Measurements from ENCODE around the gene TRA2B.

DNA sequence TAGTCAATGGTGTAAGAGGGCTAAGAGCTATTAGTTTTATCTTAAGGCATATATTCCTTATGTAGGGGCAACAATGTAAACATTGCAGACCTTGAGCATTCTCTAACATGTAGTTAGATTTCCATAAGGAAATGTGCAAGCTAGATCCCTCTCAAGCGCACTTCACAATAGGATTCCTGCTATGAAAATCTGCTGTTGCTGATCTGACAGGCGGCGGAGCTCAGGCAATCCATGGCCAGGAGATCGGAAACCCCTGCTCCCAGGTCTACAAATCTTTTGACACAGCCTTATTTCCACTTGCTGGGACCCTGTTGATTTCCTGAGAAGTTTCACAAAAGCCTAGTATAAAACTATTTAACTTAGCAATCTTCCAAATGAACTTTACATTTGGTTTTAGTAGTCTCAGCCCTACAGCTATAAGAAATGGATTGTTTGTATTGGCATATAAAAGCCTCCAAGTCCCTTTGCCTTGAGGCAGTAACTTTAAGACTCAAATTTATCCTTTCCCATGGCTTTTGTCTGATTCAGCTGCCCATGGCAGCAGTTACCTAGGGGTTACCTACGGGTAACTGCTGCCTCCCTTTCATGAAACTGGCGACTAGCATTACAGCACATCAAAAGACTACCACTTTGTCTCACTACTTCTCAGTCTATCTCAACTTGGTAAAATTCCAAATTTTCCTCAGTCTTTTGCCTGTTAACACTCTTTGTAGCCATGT lies 22.7 kb downstream of the TRA2B start:
- TF ChIP-seq, protein P1, sequence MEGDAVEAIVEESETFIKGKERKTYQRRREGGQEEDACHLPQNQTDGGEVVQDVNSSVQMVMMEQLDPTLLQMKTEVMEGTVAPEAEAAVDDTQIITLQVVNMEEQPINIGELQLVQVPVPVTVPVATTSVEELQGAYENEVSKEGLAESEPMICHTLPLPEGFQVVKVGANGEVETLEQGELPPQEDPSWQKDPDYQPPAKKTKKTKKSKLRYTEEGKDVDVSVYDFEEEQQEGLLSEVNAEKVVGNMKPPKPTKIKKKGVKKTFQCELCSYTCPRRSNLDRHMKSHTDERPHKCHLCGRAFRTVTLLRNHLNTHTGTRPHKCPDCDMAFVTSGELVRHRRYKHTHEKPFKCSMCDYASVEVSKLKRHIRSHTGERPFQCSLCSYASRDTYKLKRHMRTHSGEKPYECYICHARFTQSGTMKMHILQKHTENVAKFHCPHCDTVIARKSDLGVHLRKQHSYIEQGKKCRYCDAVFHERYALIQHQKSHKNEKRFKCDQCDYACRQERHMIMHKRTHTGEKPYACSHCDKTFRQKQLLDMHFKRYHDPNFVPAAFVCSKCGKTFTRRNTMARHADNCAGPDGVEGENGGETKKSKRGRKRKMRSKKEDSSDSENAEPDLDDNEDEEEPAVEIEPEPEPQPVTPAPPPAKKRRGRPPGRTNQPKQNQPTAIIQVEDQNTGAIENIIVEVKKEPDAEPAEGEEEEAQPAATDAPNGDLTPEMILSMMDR (IDR thresholded peaks at IDR 0.05): no peak
- TF ChIP-seq ZFX (IDR thresholded peaks at IDR 0.05; ENCODE audit: borderline replicate concordance): no peak

Data from 22Rv1 (cell line).